GM19025 (cell line): Measurements from ENCODE around the gene MTMR3.
"Not testable (repeated sequence)": the region's sequence is repeated elsewhere in the genome, so short reads cannot be mapped to it uniquely, and the experiment has no call there.

Experiments used
- ATAC-seq: cut with Tn5 transposase; IDR thresholded peaks from one replicate; pipeline ENCODE4 v1.9.1; 2021; ENCODE audit warnings: mild to moderate bottlenecking, low read depth, moderate library complexity; ENCODE audit not compliant: unreplicated experiment

MTMR3 gene

GRCh38 chr22:29951791-29952413 is 68.9 kb downstream of the MTMR3 start:
- no peak for ATAC-seq

GRCh38 chr22:29954203-29954855 is 71.4 kb downstream of the MTMR3 start:
- no peak for ATAC-seq

DNA sequence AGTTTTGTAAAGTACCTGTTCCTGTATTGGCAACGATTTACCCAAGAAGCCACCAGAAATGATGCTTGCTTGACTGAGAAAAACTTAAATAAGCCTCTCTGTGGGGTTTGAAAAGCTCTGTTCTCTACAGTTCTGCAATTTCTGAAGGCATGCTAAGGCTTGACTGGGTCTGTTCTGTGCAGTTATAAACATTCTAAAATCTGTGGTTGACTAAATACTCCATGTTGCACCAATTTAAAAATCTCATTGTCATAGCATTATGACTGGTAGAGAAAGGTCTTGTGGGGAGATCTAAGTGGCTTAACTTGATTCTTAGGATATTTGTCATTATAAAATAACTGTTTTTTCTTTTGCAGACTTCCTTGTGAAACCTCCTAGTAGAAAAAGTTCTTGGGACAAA is 73.7 kb downstream of the MTMR3 start:
- ATAC-seq = no peak

DNA sequence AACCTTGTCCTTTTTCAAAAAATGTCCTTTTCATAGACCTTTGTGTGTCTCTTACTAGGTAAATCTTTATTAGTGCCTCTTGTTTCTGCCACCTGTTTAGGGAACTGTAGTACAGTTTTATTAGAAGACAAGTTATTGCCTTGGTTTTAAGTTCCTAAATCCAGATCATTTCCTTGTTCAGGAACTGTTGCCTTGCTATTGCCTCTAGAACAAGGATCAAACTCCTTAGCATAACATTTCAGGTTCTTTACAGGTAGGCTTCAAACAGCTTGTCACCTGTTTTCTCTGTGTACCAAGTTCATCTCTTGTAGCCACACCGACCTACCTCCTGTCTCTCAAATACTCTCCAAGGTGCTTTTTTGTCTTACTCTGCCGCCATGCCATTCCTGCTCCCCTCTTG is 75.2 kb downstream of the MTMR3 start:
- ATAC-seq = no peak

DNA sequence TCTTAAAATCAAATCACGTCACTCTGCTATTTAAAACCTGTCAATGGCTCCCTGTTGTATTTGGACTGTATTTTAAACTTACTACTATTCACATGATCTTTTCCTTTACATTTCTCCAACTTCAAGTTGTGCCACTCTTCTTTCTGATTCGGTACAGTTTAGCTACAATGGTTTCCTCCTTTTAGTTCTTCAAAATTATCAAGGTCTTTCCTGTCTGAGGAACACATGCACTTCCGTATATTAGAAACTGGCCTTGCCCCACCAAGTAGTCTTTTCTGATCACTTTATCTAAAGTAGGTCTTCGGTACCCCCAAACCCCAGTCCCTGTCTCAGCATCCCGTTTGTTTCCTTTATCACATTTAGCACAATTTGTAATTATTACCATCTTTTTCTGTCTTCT is 81.8 kb downstream of the MTMR3 start:
- no peak for ATAC-seq

GRCh38 chr22:29967461-29967860 is 84.5 kb downstream of the MTMR3 start:
- ATAC-seq = no peak

DNA sequence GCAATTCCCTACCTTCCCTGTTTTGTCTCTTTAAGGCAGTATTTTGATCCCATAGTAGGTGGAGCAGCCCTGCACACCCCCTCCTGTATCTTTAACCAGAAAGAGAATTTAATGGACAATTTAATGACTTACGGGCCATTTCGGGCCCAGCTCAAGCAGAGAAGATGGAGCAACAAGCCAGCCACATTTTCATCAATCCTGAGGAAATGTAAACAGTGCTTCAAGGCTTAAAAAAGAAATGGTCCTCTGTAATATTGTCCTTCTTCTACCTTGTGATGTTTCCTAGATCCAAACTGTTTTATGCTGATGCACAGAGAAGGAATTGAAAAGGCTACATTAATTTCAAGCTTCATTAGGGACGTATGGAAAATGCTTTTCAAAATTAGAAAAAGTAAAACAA is 88.6 kb downstream of the MTMR3 start:
- ATAC-seq = no peak

- no peak for ATAC-seq
These were observed 89.1 kb downstream of the MTMR3 start for GRCh38 chr22:29972121-29972520.

DNA sequence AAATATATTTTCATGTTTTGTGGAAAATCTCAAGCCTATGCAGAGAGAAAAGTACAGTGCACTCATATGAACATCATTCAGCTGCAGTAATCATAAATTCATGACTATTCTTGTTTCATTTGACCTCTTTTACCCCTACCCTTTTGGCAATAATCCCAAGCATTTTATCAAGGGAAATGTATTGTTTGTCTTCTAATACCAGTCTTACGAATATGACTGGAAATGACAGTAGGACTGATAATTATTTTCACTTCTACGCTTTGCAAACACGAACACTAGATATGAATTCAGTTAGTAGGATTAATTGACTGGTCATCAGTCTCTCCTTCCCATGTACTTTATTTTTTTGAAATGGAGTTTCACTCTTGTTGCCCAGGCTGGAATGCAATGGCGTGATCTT is 90.3 kb downstream of the MTMR3 start:
- no peak for ATAC-seq

DNA sequence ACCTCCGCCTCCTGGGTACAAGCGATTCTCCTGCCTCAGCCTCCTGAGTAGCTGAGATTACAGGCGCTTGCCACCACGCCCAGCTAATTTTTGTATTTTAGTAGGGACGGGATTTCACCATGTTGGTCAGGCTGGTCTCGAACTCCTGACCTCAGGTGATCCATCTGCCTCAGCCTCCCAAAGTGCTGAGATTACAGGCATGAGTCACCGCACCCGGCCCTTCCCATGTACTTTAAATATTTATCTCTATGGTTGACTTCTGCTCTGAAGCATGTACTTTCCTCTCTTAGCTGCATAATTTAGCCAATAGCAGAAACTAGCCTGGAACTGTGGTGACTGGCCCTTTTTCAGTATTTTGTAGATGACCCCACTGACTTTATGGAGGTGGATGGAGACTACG is 90.7 kb downstream of the MTMR3 start:
- not testable (repeated sequence) for ATAC-seq

DNA sequence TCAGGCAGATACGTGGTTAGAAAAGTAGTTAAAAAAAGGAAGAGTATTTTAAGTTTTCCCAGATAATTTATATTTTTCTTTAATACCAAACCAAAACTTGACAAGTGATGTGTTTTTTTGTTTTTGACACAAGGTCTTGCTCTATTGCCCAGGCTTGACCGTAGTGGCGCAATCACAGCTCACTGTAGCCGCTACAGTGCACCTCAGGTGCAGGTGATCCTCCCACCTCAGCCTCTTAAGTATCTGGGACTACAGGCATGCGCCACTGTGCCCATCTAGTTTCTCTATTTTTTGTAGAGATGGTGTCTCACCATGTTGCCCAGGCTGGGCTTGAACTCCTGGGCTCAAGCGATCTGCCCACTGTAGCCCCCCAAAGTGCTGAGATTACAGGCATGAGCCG is 92.5 kb downstream of the MTMR3 start:
- no peak for ATAC-seq

- ATAC-seq = no peak
These were observed 94.1 kb downstream of the MTMR3 start for GRCh38 chr22:29977107-29977506.

DNA sequence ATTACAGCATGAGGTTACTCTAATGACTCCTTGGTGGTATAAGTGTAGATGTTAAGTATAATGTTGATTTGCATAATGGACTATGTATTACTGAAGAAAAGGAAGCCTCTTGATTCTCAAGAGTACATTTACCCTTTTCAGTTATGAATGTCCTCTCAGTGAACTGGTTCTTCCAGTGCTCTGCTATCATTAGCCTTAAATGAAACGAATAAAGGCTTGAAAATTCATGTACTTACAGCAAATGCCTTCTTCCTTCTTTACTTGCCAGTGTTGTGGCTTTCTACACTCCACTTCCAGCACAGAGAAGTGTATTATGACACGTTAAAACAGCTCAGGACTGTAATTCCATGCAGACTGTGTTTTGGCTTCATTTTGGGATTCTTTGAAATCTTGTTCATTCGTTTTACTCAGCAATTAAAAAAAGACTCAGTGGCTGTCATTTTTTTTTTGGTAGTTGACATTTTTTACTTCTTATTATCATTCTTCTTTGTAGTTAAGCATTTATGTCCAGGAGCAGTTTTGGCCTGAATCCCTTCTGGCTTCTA is 96.9 kb downstream of the MTMR3 start:
- peak; percentile 92 for ATAC-seq

- ATAC-seq = no peak
These were observed 100.4 kb downstream of the MTMR3 start for GRCh38 chr22:29983296-29983917.

DNA sequence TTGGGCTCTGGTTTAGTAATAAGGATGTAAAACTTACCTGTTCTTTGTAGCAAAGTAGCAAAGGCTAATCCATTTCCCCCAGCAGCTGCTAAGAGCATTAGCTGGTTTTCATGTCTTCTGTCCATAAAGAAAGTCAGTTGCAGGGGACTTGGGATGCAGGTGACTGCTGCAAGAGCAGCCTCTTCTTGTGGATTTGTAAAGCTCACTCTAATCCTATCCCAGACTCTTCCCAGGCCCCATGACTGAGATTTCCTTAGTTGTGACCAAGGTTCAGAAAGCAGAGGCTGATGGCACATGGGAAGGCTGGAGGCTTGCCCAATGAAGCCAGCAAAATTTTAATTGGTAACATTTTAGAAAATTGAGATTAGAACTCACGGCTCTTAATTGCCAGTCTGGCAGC is 102.9 kb downstream of the MTMR3 start:
- no peak for ATAC-seq

DNA sequence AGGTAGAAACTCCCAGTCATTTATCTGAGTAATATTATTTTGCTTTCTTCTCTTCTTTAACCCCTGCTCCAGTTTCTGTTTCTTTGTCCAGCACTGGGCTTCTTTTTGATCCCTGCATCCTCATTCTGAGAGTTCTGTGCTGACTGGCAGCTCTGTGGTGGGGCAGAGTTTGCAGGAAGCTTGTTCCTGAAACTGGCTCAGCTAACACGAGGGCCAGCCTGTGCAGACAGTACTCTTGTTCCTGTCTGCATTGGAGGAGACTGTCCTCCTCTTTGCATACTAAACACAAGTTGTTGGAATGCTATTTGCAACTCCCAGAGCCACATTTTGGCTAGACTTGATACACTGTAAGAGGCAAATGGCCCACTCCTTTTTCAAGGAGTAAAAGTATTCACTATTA is 104.2 kb downstream of the MTMR3 start:
- ATAC-seq = no peak

DNA sequence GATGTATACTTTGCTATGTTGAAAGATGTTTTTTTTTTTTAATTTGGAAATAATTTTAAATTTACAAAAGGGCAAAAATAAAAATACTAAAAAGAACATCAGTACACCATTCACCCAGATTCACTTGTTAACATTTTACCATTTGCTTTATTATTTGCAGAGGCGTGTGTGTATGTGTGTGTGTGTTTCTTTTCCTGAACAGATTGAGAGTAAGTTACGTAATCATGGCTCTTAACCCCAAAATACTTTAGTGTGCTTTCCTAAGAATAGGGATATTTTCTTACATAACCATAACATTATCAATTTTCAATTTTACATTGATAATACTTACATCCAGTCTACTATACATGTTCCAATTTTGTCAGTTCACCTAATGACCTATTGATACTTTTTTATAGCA is 105.7 kb downstream of the MTMR3 start:
- no peak for ATAC-seq

- ATAC-seq = no peak
These were observed 106.5 kb downstream of the MTMR3 start for GRCh38 chr22:29989446-29989845.

DNA sequence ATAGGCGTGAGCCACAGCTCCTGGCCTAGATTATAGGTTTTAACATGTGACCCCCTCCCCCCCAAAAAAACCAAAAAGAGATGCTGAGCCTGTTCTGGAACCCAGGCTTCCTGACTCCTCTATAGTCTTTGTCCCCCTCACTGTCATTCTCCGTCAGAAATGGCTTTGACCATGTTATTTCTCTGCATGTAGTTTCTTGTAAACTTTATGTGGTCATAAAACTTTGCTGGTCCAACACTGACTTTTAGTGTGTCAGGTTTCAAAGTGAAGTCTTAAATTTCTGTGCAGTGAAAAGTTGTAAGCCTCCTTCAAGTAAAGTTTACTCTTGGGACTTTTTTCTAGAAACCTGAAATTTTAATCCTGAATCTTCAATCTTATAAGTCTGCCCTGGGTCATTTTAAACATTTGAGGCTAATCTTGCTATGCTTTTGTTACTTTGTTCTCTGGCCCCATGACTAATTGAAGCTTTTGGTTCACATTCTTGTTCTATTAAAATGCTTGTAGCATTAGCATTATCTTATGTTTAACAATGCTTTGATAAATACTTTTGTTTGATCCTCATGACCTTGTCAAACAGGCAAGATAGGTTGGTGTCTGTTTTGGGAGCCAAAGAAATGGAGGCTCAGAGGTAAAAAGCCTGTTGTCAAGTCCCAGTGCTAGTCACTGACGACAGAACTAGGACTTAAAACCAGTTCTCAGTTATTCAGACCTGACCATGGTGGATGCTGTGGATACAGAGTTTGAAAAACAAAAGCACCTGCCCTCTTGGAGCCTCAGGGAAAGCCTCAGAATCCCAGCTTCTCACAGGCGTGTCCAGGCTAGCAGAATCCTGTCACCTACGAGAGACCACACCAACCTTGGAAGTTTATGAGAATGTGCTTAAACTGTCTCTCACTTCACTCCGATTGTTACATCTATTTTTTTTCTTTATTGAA is 109.6 kb downstream of the MTMR3 start:
- ATAC-seq = no peak

GRCh38 chr22:29994027-29994715 is 111.2 kb downstream of the MTMR3 start:
- ATAC-seq = no peak
